ENCODE data around the gene TENT5C. TPM values are rescaled to one million over a fixed set of nuclear protein-coding genes. Genes with fewer than 3 reads are reported as not detected.

TENT5C gene
- total and polyA plus RNA-seq, 8 donors: 11.6 to 25.8 (median 15.9) TPM

DNA sequence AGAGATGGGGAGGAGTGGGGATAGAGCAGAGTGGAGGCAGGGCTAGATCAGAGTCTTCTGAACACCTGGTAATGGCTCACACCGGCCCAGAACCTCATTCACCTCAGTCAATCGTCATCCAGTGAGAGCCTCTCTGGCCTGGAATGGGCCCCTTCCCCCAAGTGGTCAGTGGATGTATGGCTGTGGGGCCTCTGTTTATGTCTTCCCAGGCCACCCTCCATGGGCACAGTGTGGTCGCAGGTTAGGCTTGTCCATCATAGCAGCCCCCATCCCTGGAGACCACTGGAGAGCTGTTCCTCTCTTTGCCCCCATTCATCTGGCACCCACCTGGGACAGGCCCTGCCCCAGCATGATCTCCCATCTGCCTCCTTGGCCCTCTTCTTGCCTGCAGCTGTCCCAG, 29.6 kb upstream of the TENT5C start:
- H3K36me3 ChIP-seq: no peaks in the 10 kb centered on the region
- H3K27me3 ChIP-seq: no peaks in the 10 kb centered on the region
- H3K4me1 ChIP-seq: peaks cover 0 to 3% of the 10 kb centered on the region in 2 donors
- intact Hi-C loops (cut with DNase I): no loop called here
- TF ChIP-seq, protein P1, sequence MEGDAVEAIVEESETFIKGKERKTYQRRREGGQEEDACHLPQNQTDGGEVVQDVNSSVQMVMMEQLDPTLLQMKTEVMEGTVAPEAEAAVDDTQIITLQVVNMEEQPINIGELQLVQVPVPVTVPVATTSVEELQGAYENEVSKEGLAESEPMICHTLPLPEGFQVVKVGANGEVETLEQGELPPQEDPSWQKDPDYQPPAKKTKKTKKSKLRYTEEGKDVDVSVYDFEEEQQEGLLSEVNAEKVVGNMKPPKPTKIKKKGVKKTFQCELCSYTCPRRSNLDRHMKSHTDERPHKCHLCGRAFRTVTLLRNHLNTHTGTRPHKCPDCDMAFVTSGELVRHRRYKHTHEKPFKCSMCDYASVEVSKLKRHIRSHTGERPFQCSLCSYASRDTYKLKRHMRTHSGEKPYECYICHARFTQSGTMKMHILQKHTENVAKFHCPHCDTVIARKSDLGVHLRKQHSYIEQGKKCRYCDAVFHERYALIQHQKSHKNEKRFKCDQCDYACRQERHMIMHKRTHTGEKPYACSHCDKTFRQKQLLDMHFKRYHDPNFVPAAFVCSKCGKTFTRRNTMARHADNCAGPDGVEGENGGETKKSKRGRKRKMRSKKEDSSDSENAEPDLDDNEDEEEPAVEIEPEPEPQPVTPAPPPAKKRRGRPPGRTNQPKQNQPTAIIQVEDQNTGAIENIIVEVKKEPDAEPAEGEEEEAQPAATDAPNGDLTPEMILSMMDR (IDR thresholded peaks at IDR 0.05): no peak
- H3K4me3 ChIP-seq: no peak overlapping the region
- no peak for DNase-seq
- no peak overlapping the region for H3K27ac ChIP-seq
- no peak for ATAC-seq
- H3K9me3 ChIP-seq: no peaks in the 10 kb centered on the region

DNA sequence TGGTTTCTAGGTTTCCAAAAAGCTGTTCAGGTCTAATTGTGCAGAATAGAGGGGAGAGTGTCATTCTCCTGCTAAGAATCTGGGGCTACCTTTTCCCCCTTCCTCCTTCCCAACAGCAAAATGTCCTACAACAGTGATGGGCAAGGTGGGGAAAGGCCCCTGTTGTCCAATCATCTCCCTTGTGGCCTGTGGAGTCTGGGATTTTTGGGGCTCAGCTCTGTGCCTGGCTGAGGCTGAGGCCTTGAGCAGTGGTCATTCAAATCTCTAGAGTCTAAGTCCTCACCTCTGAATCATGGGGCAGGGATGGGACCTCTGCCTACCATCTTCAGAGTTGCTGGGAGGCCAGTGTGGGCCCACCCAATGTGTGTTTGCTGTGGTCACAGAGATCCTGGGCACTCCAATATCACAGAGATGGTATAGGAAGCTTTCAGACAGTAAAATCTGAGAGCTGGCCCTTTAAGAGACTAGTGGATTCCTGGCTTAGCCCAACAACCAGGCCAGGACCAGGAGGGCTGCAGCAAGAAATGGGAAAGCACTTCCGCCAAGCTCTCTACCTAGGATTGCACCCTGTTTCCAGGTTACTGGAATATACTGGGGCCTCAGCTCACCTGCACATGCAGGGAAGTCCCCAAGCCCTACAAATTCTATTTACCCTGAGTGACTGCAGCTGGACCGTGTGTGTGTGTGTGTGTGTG, 28.5 kb upstream of the TENT5C start:
- intact Hi-C loops (cut with DNase I): no loop called here
- Histone ChIP-seq H3K4me3 (no peak overlapping the region), H3K27ac (no peak overlapping the region), H3K36me3 (no peaks in the 10 kb centered on the region), H3K4me1 (no peaks in the 10 kb centered on the region), H3K27me3 (no peaks in the 10 kb centered on the region), H3K9me3 (no peaks in the 10 kb centered on the region)
- DNase-seq (no peak), ATAC-seq (peak; percentile 47)
- TF ChIP-seq, protein P1 (IDR thresholded peaks at IDR 0.05): no peak

DNA sequence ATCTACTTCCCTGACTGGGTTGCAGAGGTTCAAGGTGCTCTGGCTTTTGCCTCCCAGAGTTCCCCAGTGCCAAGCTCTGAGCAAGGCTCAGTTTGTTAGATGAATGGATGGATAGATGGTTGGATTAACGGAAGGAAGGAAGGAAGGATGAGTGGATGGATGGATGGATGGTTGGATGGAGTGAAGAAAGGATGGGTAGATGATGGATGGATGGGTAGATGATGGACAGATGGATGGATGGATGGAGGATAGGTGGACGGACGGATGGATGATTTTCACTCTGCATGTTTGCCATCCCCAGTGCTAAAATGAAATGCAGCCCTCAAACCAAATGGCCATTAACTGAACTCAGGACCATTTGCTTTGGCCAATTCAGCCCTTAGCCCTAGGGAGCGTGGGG, 27.4 kb upstream of the TENT5C start:
- DNase-seq (no peak), ATAC-seq (no peak)
- intact Hi-C loops (cut with DNase I): no loop called here
- Histone ChIP-seq H3K27me3 (no peaks in the 10 kb centered on the region), H3K9me3 (no peaks in the 10 kb centered on the region), H3K4me1 (no peaks in the 10 kb centered on the region), H3K27ac (no peak overlapping the region), H3K36me3 (no peaks in the 10 kb centered on the region), H3K4me3 (no peak overlapping the region)
- TF ChIP-seq, protein P1 (IDR thresholded peaks at IDR 0.05): no peak

DNA sequence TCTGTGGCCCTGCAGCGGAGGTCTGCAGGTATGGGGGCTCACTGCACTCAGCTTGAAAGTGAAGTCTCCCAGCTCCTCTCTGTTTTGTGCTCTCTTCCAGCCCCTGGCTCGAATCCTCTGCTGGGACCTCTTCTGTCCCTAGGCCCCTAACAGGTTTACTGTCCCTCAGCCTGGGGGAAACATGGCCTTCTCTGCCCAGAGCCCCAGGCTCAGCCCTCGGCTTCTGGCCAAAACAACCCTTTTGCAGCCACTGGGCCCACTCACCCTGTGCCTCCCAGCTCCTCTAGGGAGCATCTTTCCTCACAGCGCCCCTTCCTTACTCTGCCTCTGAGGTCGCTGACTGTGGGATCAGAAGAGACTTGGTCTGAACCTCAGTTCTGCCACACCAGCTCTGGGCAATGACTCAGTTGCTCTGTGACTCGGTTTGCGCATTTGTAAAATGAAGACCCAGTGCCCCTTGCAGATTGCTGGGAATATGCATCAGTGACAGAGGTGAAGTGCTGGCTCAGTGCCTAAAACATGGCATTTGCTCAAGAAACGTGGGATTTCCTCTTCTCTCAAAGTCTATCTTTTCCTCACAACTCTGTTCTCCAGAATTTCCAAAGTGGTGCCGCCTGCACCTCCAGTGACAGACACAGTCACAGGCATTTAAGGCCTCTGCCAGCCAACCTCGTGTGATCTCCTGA, 26.5 kb upstream of the TENT5C start:
- DNase-seq: no peak
- no peaks in the 10 kb centered on the region for H3K4me1 ChIP-seq
- no peaks in the 10 kb centered on the region for H3K36me3 ChIP-seq
- no peak overlapping the region for H3K4me3 ChIP-seq
- intact Hi-C loops (cut with DNase I): no loop called here
- no peak for ATAC-seq
- H3K27me3 ChIP-seq: no peaks in the 10 kb centered on the region
- no peak overlapping the region for H3K27ac ChIP-seq
- no peaks in the 10 kb centered on the region for H3K9me3 ChIP-seq
- TF ChIP-seq, protein P1 (IDR thresholded peaks at IDR 0.05): no peak

DNA sequence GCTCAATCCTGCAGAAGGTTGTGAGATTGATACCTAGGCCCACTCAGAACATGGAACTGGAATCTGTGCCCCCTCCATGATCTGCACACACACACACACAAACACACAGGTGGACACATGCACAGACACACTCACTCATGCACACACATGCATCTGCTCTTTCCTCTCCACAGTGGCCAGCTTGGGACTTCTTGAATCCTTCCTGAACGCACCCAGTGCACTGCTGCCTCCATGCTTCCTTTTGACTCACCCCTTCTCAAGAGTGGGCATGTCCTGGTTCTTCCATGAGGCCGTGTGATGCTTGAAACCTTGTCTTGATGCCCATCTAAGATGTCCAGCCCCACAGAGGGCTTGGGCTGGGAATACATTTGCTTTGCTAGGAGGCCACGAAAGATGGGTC, 25.4 kb upstream of the TENT5C start:
- Histone ChIP-seq H3K27me3 (no peaks in the 10 kb centered on the region), H3K27ac (no peak overlapping the region), H3K36me3 (no peaks in the 10 kb centered on the region), H3K4me3 (no peak overlapping the region), H3K4me1 (no peaks in the 10 kb centered on the region), H3K9me3 (no peaks in the 10 kb centered on the region)
- TF ChIP-seq, protein P1 (IDR thresholded peaks at IDR 0.05): no peak
- DNase-seq (no peak), ATAC-seq (no peak)
- intact Hi-C loops (cut with DNase I): no loop called here
